Epidermal melanocyte (primary cell): ENCODE results near the gene HMOX2.

Experiments
- DNase-seq: peaks from one replicate; pipeline ENCODE4 v3.0.0; 2011; ENCODE audit warnings: low spot score; ENCODE audit not compliant: insufficient read length

Gene HMOX2

GRCh38 chr16:4465977-4466779, 10.0 kb upstream of the HMOX2 start:
- DNase-seq = no peak

GRCh38 chr16:4467916-4468315, 8.3 kb upstream of the HMOX2 start:
- no peak for DNase-seq

- DNase-seq = no peak
These were observed 7.2 kb upstream of the HMOX2 start for GRCh38 chr16:4468972-4469371.

- DNase-seq = no peak
These were observed 4.3 kb upstream of the HMOX2 start for GRCh38 chr16:4471869-4472268.

GRCh38 chr16:4472880-4473279, 3.3 kb upstream of the HMOX2 start:
- no peak for DNase-seq

- peak; percentile 77 for DNase-seq
These were observed 1.8 kb upstream of the HMOX2 start, which contains the start of gene NMRAL1 for GRCh38 chr16:4474192-4474961. Gene NMRAL1, minus strand, starts transcription at chr16:4474625. Its CDS starts 493 bp downstream, at chr16:4474132.

GRCh38 chr16:4477966-4478365, 1.8 kb downstream of the HMOX2 start:
- no peak for DNase-seq

GRCh38 chr16:4481526-4481925, 5.3 kb downstream of the HMOX2 start:
- no peak for DNase-seq

GRCh38 chr16:4481963-4482362, 5.8 kb downstream of the HMOX2 start:
- no peak for DNase-seq

GRCh38 chr16:4486126-4486893, 10.1 kb downstream of the HMOX2 start:
- DNase-seq = no peak

GRCh38 chr16:4487955-4488498, 11.8 kb downstream of the HMOX2 start:
- DNase-seq = no peak

GRCh38 chr16:4488499-4488967, 12.3 kb downstream of the HMOX2 start:
- no peak for DNase-seq

GRCh38 chr16:4489030-4489429, 12.8 kb downstream of the HMOX2 start:
- no peak for DNase-seq

GRCh38 chr16:4491898-4492297, 15.7 kb downstream of the HMOX2 start:
- DNase-seq = no peak

GRCh38 chr16:4494746-4495490, 18.7 kb downstream of the HMOX2 start:
- no peak for DNase-seq

GRCh38 chr16:4495766-4496165, 19.6 kb downstream of the HMOX2 start:
- no peak for DNase-seq

GRCh38 chr16:4496305-4496704, 20.1 kb downstream of the HMOX2 start:
- DNase-seq = no peak

GRCh38 chr16:4498546-4499195, 22.5 kb downstream of the HMOX2 start:
- no peak for DNase-seq

- no peak for DNase-seq
These were observed 23.0 kb downstream of the HMOX2 start for GRCh38 chr16:4499196-4499555.

GRCh38 chr16:4500272-4500671, 24.1 kb downstream of the HMOX2 start:
- peak; percentile 73 for DNase-seq
